H1 (cell line): Measurements from ENCODE around the gene GALNT5. TPM values are rescaled to one million over a fixed set of nuclear protein-coding genes. Genes with fewer than 3 reads are reported as not detected.
A peak's percentile ranks its signal among the peaks of the same experiment; 100 is the strongest.

Experiments used
- CTCF ChIA-PET: fragments of 300-600 bp; sonication (Branson Sonifier 250); formaldehyde crosslinking; loops from one replicate; lab custom pipeline; 2021; ENCODE audit not compliant: partially characterized antibody; lab: Charles Lee
- POLR2A ChIA-PET: fragments of 300-600 bp; sonication (Branson Sonifier 250); formaldehyde crosslinking; loops from one replicate; lab custom pipeline; 2021; ENCODE audit warnings: inconsistent platforms; ENCODE audit not compliant: partially characterized antibody; lab: Charles Lee
- DNase-seq, 2 experiments: peaks; one replicate each; pipeline versions ENCODE4 v3.0.0 to v3.0.0-alpha.2; 2010 to 2022; ENCODE audit warnings: low spot score in 2 of 2, low read depth in 1 of 2, mixed read lengths in 1 of 2
- FAIRE-seq: peaks from 2 replicates; lab custom pipeline; 2011; peaks lifted over from hg19 to GRCh38; lab: Jason Lieb, UNC
- H2AFZ ChIP-seq: 2 replicates; pipeline ENCODE4 v1.8.1; 2012; ENCODE audit warnings: low read length, inconsistent platforms
- H2AK5ac ChIP-seq: 2 replicates; pipeline ENCODE4 v1.6.1; 2013; ENCODE audit warnings: low read depth, low read length
- H2BK120ac ChIP-seq: replicated peaks from 2 replicates; pipeline ENCODE3; 2013; ENCODE audit warnings: low read depth, low read length, inconsistent platforms
- H2BK12ac ChIP-seq: 2 replicates; pipeline ENCODE4 v1.6.1; 2013; ENCODE audit warnings: low read depth, low read length
- H2BK15ac ChIP-seq: 2 replicates; pipeline ENCODE4 v1.6.1; 2013; ENCODE audit warnings: low read length
- H2BK20ac ChIP-seq: 2 replicates; pipeline ENCODE4 v1.6.1; 2013; ENCODE audit warnings: low read length
- H2BK5ac ChIP-seq: 2 replicates; pipeline ENCODE4 v1.6.1; 2013; ENCODE audit warnings: low read depth, low read length
- H3K14ac ChIP-seq: 2 replicates; pipeline ENCODE4 v1.6.1; 2013; ENCODE audit warnings: inconsistent platforms; ENCODE audit not compliant: insufficient read length
- H3K18ac ChIP-seq: 2 replicates; pipeline ENCODE4 v1.6.1; 2013; ENCODE audit warnings: low read length; ENCODE audit errors: extremely low read depth
- H3K23ac ChIP-seq: 2 replicates; pipeline ENCODE4 v1.6.1; 2013; ENCODE audit warnings: inconsistent platforms; ENCODE audit not compliant: insufficient read length
- H3K23me2 ChIP-seq: 2 replicates; pipeline ENCODE4 v1.6.1; 2013; ENCODE audit warnings: low read depth, low read length
- H3K27ac ChIP-seq: 2 replicates; pipeline ENCODE4 v1.6.1; 2011; ENCODE audit warnings: low read depth, low read length, inconsistent platforms
- H3K27me3 ChIP-seq, 4 experiments: replicated peaks in 1 of 4; 1 replicate in 1 of 4; 2 replicates in 3 of 4; pipeline versions ENCODE4 v1.6.1 to v1.8.1; 2011 to 2013; ENCODE audit warnings: low read length in 3 of 4, mild to moderate bottlenecking in 3 of 4, inconsistent platforms in 2 of 4, mixed read lengths in 2 of 4, moderate library complexity in 1 of 4; ENCODE audit not compliant: control insufficient read depth in 3 of 4, insufficient read depth in 3 of 4; ENCODE audit errors: extremely low read depth in 1 of 4
- H3K36me3 ChIP-seq, 4 experiments: 2 replicates each; pipeline versions ENCODE4 v1.6.1 to v1.8.1; 2011 to 2013; ENCODE audit warnings: mild to moderate bottlenecking in 4 of 4, low read length in 3 of 4, moderate library complexity in 2 of 4, control low read depth in 1 of 4, inconsistent platforms in 1 of 4; ENCODE audit not compliant: insufficient read depth in 4 of 4, control insufficient read depth in 2 of 4
- H3K4ac ChIP-seq: replicated peaks from 2 replicates; pipeline ENCODE3; 2013; ENCODE audit warnings: low read length, low read depth, mixed read lengths, inconsistent platforms; ENCODE audit not compliant: insufficient read length
- H3K4me1 ChIP-seq, 4 experiments: replicated peaks in 1 of 4; 1 replicate in 1 of 4; 2 replicates in 3 of 4; pipeline versions ENCODE4 v1.6.1 to v1.8.1; 2011 to 2013; ENCODE audit warnings: low read length in 3 of 4, inconsistent platforms in 2 of 4, mixed read lengths in 1 of 4; ENCODE audit not compliant: insufficient read depth in 4 of 4, control insufficient read depth in 3 of 4
- H3K4me2 ChIP-seq, 2 experiments: 2 replicates each; pipeline versions ENCODE4 v1.6.1 to v1.8.1; 2011 to 2013; ENCODE audit warnings: low read depth in 2 of 2, low read length in 2 of 2, control low read depth in 1 of 2, inconsistent platforms in 1 of 2, mild to moderate bottlenecking in 1 of 2; ENCODE audit not compliant: insufficient read depth in 1 of 2
- H3K4me3 ChIP-seq, 4 experiments: fragments of 200-600, 300-600 bp in 1 of 4; sonication (generic), shearing (Covaris generic), sonication (Bioruptor Twin) in 1 of 4; 2 replicates each; pipeline versions ENCODE4 v1.5.1 to v1.8.1; 2011 to 2016; ENCODE audit warnings: low read length in 4 of 4, low read depth in 3 of 4, control low read depth in 2 of 4, inconsistent platforms in 2 of 4, mild to moderate bottlenecking in 2 of 4, mixed read lengths in 1 of 4, moderate library complexity in 1 of 4; ENCODE audit not compliant: insufficient read depth in 2 of 4; ENCODE audit errors: extremely low read depth in 1 of 4
- H3K56ac ChIP-seq: replicated peaks from 2 replicates; pipeline ENCODE3; 2013; ENCODE audit warnings: low read depth, mild to moderate bottlenecking, mixed read lengths, low read length, inconsistent platforms; ENCODE audit not compliant: insufficient read length
- H3K79me1 ChIP-seq: 2 replicates; pipeline ENCODE4 v1.6.1; 2013; ENCODE audit warnings: low read depth, low read length, control low read depth
- H3K79me2 ChIP-seq, 2 experiments: 2 replicates each; pipeline versions ENCODE4 v1.6.1 to v1.8.1; 2012 to 2013; ENCODE audit warnings: low read length in 2 of 2, mild to moderate bottlenecking in 2 of 2, inconsistent platforms in 1 of 2; ENCODE audit not compliant: insufficient read depth in 2 of 2, control insufficient read depth in 1 of 2
- H3K9ac ChIP-seq, 4 experiments: replicated peaks in 1 of 4; 1 replicate in 1 of 4; 2 replicates in 3 of 4; pipeline versions ENCODE4 v1.6.1 to v1.8.1; 2011 to 2013; ENCODE audit warnings: low read depth in 3 of 4, low read length in 3 of 4, control low read depth in 2 of 4, mild to moderate bottlenecking in 2 of 4, moderate library complexity in 2 of 4, inconsistent platforms in 1 of 4; ENCODE audit errors: extremely low read depth in 1 of 4
- H3K9me3 ChIP-seq, 2 experiments: 2 replicates each; pipeline versions ENCODE4 v1.6.1 to v1.8.1; 2012 to 2013; ENCODE audit warnings: mild to moderate bottlenecking in 2 of 2, moderate library complexity in 2 of 2, control low read depth in 1 of 2, inconsistent platforms in 1 of 2, low read depth in 1 of 2, low read length in 1 of 2, mixed read lengths in 1 of 2; ENCODE audit not compliant: insufficient read depth in 2 of 2
- H4K20me1 ChIP-seq, 2 experiments: replicated peaks in 1 of 2; 2 replicates each; pipeline versions ENCODE3 to v1.8.1; 2011 to 2013; ENCODE audit warnings: inconsistent platforms in 2 of 2, low read length in 2 of 2, mild to moderate bottlenecking in 1 of 2; ENCODE audit not compliant: insufficient read depth in 2 of 2, control insufficient read depth in 1 of 2
- H4K5ac ChIP-seq: 2 replicates; pipeline ENCODE4 v1.6.1; 2013; ENCODE audit warnings: low read length, low read depth, mixed read lengths, inconsistent platforms; ENCODE audit not compliant: insufficient read length
- H4K8ac ChIP-seq: 2 replicates; pipeline ENCODE4 v1.8.0; 2013; ENCODE audit warnings: mild to moderate bottlenecking, moderate library complexity, low read length, inconsistent platforms; ENCODE audit not compliant: insufficient read depth; ENCODE audit errors: extremely low read depth
- H4K91ac ChIP-seq: replicated peaks from 2 replicates; pipeline ENCODE3; 2013; ENCODE audit warnings: low read length, mixed read lengths, inconsistent platforms; ENCODE audit not compliant: insufficient read length
- CBX5 ChIP-seq: fragments of 300-800, 300-1000 bp; sonication (generic); IDR thresholded peaks from 2 replicates; pipeline ENCODE4 v1.7.1; 2016; ENCODE audit warnings: antibody characterized with exemption, low read length, low read depth
- NRF1 ChIP-seq: IDR thresholded peaks from 2 replicates; pipeline ENCODE4 v1.6.1; 2011; ENCODE audit warnings: mild to moderate bottlenecking, low read depth, low read length, improper control_type of control experiment
- POLR2A ChIP-seq, 2 experiments: IDR thresholded peaks; 1 replicate in 1 of 2; 2 replicates in 1 of 2; pipeline ENCODE4 v1.6.1; 2011; ENCODE audit warnings: low read depth in 2 of 2, low read length in 2 of 2, mild to moderate bottlenecking in 2 of 2; ENCODE audit errors: control extremely low read depth in 1 of 2
- RAD21 ChIP-seq, 2 experiments: IDR thresholded peaks in 1 of 2; conservative IDR thresholded peaks in 1 of 2; 2 replicates each; pipeline ENCODE4 v1.6.1; 2011; ENCODE audit warnings: low read depth in 2 of 2, low read length in 2 of 2, improper control_type of control experiment in 1 of 2, inconsistent platforms in 1 of 2, mild to moderate bottlenecking in 1 of 2, moderate library complexity in 1 of 2
- WGBS, 2 experiments: shearing (Covaris generic) in 1 of 2; methylation state at CpG; one replicate each; pipeline versions ENCODE4 v1.1.6 to v1.1.7; 2013 to 2015; ENCODE audit warnings: low lambda C conversion rate in 2 of 2, mixed read lengths in 2 of 2, inconsistent platforms in 1 of 2, low coverage in 1 of 2, missing lambda C conversion rate in 1 of 2; ENCODE audit not compliant: insufficient replicate concordance in 2 of 2, insufficient coverage in 1 of 2, insufficient read length in 1 of 2; ENCODE audit errors: extremely low coverage in 1 of 2, missing lambda C conversion rate in 1 of 2; 5-methylcytosine and 5-hydroxymethylcytosine counted together
- polyA plus RNA-seq, 7 experiments: library from polyadenylated mRNA; depleted of rRNA in 3 of 7; stranded (reverse) in 5 of 7; unstranded in 2 of 7; fragments of >200 nt in 5 of 7; fragments of 200-250 nt in 2 of 7; gene quantifications; 1 replicate in 5 of 7; 2 replicates in 1 of 7; 4 replicates in 1 of 7; pipeline versions ENCODE4 v1.2.1 to v1.2.3, GENCODE V29; 2011 to 2013; ENCODE audit warnings: missing spikeins in 2 of 7, mixed read lengths in 2 of 7
- total RNA-seq: library from RNA; stranded (reverse); fragmentation: NEBNext Ultra II Directional; extraction: Animal tissue kit (Norgen Biotek cat#: 25700); gene quantifications from 2 replicates; pipeline ENCODE4 v1.2.1, GENCODE V29; 2021
- TF ChIP-seq, protein P1 (sequence below), 3 experiments: IDR thresholded peaks; 1 replicate in 2 of 3; 2 replicates in 1 of 3; pipeline versions ENCODE4 v1.5.1 to v1.6.1; 2011; ENCODE audit warnings: low read length in 3 of 3, mild to moderate bottlenecking in 3 of 3, inconsistent platforms in 2 of 3, low read depth in 1 of 3, moderate library complexity in 1 of 3; ENCODE audit not compliant: insufficient read depth in 1 of 3; ENCODE audit errors: control extremely low read depth in 1 of 3

Gene GALNT5
- total and polyA plus RNA-seq, 2 of the 8 experiments (the other 6 are each of a cell fraction or from before 2014, with no cell fraction given) = 0.02 to 0.06 TPM

DNA sequence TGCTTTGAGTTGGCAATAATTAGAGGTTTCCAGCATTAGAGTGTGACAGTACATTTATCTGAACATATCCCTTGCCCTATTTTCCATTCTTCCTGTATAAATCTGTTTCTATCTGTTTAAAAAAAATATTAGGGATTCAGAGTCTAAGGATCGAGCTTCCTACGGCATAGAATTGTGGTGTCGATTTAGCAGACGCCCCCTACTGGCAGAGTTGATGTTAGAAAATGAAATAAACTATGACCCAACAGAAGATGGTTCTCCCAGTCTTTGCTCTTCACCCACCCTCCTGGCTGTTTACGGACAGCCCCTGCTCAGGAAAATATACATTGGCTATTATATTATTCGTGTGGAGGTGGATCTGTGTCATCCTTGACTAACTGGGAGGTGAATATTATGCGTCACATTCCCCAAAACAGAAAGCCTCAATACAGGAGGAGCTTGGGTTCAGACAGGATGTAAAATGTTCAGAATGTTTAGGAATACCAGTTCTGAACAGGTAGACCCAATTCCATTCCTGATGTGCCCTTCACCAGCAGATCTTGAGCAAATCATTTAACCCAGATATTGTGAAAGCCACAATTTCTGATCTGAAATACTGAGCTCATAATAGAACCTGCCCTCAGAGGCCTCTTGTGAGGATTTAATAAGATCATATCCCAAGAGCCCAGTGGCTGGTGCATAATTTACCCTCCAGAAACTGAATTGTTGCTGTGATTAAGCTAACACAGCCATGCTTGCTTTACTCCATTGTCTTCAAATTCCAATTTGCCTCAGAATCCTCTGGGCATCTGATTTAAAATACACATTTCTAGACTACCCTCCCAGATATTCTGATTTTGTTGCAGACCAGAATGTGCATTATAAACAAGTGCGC lies 78.9 kb downstream of the GALNT5 start:
- Histone ChIP-seq H3K18ac (no peak overlapping the region), H3K4me1 (peaks cover 0 to 4% (median 0%) of the 10 kb centered on the region in 4 experiments; a peak in 1 of 7 replicates), H3K27me3 (no peaks in the 10 kb centered on the region), H3K23me2 (no peaks in the 10 kb centered on the region), H2BK5ac (no peak overlapping the region), H3K14ac (no peak overlapping the region), H2BK12ac (no peak overlapping the region), H4K5ac (no peak overlapping the region), H4K20me1 (no peaks in the 10 kb centered on the region), H2BK120ac (no peak overlapping the region), H3K36me3 (no peaks in the 10 kb centered on the region), H4K8ac (no peak overlapping the region), H3K9ac (no peak overlapping the region), H4K91ac (no peak overlapping the region), H2AK5ac (no peak overlapping the region), H3K4me2 (no peak overlapping the region), H2BK15ac (no peak overlapping the region), H3K4me3 (no peak overlapping the region), H3K27ac (no peak overlapping the region), H3K79me1 (no peaks in the 10 kb centered on the region), H3K79me2 (no peaks in the 10 kb centered on the region), H3K56ac (no peak overlapping the region), H2BK20ac (no peak overlapping the region), H3K23ac (no peak overlapping the region), H3K9me3 (0 out of 4 replicates have a peak, but pooled peaks cover 0 to 3% of the 10 kb centered on the region in 2 experiments), H2AFZ (no peak overlapping the region), H3K4ac (no peak overlapping the region)
- WGBS, 2 experiments = 53% methylated on average over 8 of the region's 8 CpGs; no CpG with 5 or more reads in 1 of the 2 experiments
- TF ChIP-seq POLR2A (IDR thresholded peaks at IDR 0.05; ENCODE audit: control extremely low read depth in 1 of 2, low read depth in 2 of 2, low read length in 2 of 2) (no peak), NRF1 (no peak), RAD21 (IDR thresholded peaks at IDR 0.05 in 1 of 2, conservative IDR thresholded peaks at IDR 0.05 in 1 of 2; ENCODE audit: low read depth in 2 of 2, low read length in 2 of 2) (peak; percentile 38 to 40), CBX5 (no peak)
- TF ChIP-seq, protein P1, sequence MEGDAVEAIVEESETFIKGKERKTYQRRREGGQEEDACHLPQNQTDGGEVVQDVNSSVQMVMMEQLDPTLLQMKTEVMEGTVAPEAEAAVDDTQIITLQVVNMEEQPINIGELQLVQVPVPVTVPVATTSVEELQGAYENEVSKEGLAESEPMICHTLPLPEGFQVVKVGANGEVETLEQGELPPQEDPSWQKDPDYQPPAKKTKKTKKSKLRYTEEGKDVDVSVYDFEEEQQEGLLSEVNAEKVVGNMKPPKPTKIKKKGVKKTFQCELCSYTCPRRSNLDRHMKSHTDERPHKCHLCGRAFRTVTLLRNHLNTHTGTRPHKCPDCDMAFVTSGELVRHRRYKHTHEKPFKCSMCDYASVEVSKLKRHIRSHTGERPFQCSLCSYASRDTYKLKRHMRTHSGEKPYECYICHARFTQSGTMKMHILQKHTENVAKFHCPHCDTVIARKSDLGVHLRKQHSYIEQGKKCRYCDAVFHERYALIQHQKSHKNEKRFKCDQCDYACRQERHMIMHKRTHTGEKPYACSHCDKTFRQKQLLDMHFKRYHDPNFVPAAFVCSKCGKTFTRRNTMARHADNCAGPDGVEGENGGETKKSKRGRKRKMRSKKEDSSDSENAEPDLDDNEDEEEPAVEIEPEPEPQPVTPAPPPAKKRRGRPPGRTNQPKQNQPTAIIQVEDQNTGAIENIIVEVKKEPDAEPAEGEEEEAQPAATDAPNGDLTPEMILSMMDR (IDR thresholded peaks at IDR 0.05; ENCODE audit: control extremely low read depth in 1 of 3, insufficient read depth in 1 of 3, low read depth in 1 of 3, low read length in 3 of 3) = peak in 2 of 3 experiments; percentile 54 to 62; a peak in 3 of 4 replicates
- CTCF ChIA-PET = interaction anchor here (0.6 to 16.0 kb wide), 49 partner anchors 7 to 1001 kb away, joined by 3 to 299 read pairs (median 5); partner anchors contain the start of genes CYTIP and ERMN
- POLR2A ChIA-PET = interaction anchor here (1.0 kb wide), 1 partner anchor 9 kb away, joined by 4 read pairs; no protein-coding TSS in a partner anchor
- peak in 1 of 2 experiments; percentile 54 for DNase-seq
- FAIRE-seq = no peak
